Thyroid gland (tissue), 4 donors: ENCODE results near the gene POLDIP2. TPM values are rescaled to one million over a fixed set of nuclear protein-coding genes. Genes with fewer than 3 reads are reported as not detected.

Experiments used
- DNase-seq, 2 donors: peaks; one replicate each; pipeline ENCODE4 v3.0.0-alpha.2; 2019
- H3K27ac ChIP-seq, 3 donors: fragments of 200-600 bp; sonication (generic); 1 replicate in 2 of 3; 2 replicates in 1 of 3; pipeline ENCODE4 v1.5.1; 2016 to 2019; ENCODE audit warnings: mild to moderate bottlenecking in 1 of 3, moderate library complexity in 1 of 3
- H3K27me3 ChIP-seq: fragments of 200-600 bp; sonication (generic); one replicate; pipeline ENCODE4 v1.5.1; 2019
- H3K36me3 ChIP-seq, 2 donors: fragments of 200-600 bp; sonication (generic); one replicate each; pipeline ENCODE4 v1.5.1; 2016 to 2019
- H3K4me1 ChIP-seq, 2 donors: fragments of 200-600 bp; sonication (generic); one replicate each; pipeline ENCODE4 v1.5.1; 2017 to 2019
- H3K4me3 ChIP-seq, 3 donors: fragments of 200-600 bp; sonication (generic); replicated peaks in 1 of 3; 1 replicate in 2 of 3; 2 replicates in 1 of 3; pipeline ENCODE4 v1.5.1; 2016; ENCODE audit warnings: mild to moderate bottlenecking in 1 of 3
- H3K9me3 ChIP-seq: fragments of 200-600 bp; sonication (generic); one replicate; pipeline ENCODE4 v1.5.1; 2017
- CTCF ChIP-seq, 6 experiments: fragments of 200-600 bp in 3 of 6; fragments of 450-650 bp in 3 of 6; sonication (generic) in 3 of 6; IDR thresholded peaks; one replicate each; pipeline ENCODE4 v1.5.1; 2016 to 2019; ENCODE audit warnings: antibody characterized with exemption in 6 of 6, mild to moderate bottlenecking in 2 of 6, inconsistent platforms in 1 of 6, moderate library complexity in 1 of 6
- POLR2A ChIP-seq, 2 donors: fragments of 450-650 bp; IDR thresholded peaks; one replicate each; pipeline ENCODE4 v1.6.1; 2017; ENCODE audit warnings: antibody characterized with exemption in 2 of 2, mild to moderate bottlenecking in 2 of 2, moderate library complexity in 1 of 2
- WGBS, 2 donors: methylation state at CpG; one replicate each; pipeline ENCODE4 v1.1.5; 2017; 5-methylcytosine and 5-hydroxymethylcytosine counted together
- intact Hi-C: fragments of 100-400 bp; cut with DNase I; formaldehyde crosslinking; loops from one replicate; pipeline ENCODE4 v1.15.1; 2023
- total RNA-seq, 4 donors: library from RNA; depleted of rRNA; stranded (reverse); fragments of >200 nt; gene quantifications; one replicate each; pipeline ENCODE4 v1.2.3, GENCODE V29; 2016

The POLDIP2 gene
- total RNA-seq, 4 donors from 2014 or later: 55.4 to 102 (median 91.7) TPM

- Histone ChIP-seq H3K27ac (peak overlapping the region in 1 of 3 donors; percentile 45), H3K36me3 (peaks cover 0 to 8% of the 10 kb centered on the region in 2 donors)
These were observed 41.1 kb upstream of the POLDIP2 start for GRCh38 chr17:28398280-28398981.

GRCh38 chr17:28397687-28398279 lies 40.5 kb upstream of the POLDIP2 start:
- no peak overlapping the region for H3K4me3 ChIP-seq
- peaks cover 3 to 13% of the 10 kb centered on the region in 2 donors for H3K4me1 ChIP-seq
- peaks cover 0 to 9% of the 10 kb centered on the region in 2 donors for H3K36me3 ChIP-seq
- 71 to 74% methylated on average over 6 to 7 of the region's 7 CpGs for WGBS, 2 donors
- intact Hi-C loops: no loop called here
- TF ChIP-seq CTCF (IDR thresholded peaks at IDR 0.05): no peak
- TF ChIP-seq POLR2A (IDR thresholded peaks at IDR 0.05): no peak
- no peaks in the 10 kb centered on the region for H3K27me3 ChIP-seq
- H3K27ac ChIP-seq: peak overlapping the region in 1 of 3 donors; percentile 45
- DNase-seq: no peak
- H3K9me3 ChIP-seq: no peaks in the 10 kb centered on the region

More at GRCh38 chr17:28398280-28398981, 41.1 kb upstream of the POLDIP2 start:
- Histone ChIP-seq H3K4me3 (no peak overlapping the region), H3K9me3 (no peaks in the 10 kb centered on the region), H3K27me3 (no peaks in the 10 kb centered on the region), H3K4me1 (peaks cover 3 to 13% of the 10 kb centered on the region in 2 donors)
- TF ChIP-seq CTCF (IDR thresholded peaks at IDR 0.05): no peak
- no peak for TF ChIP-seq POLR2A (IDR thresholded peaks at IDR 0.05)
- peak; percentile 15 to 27 for DNase-seq
- intact Hi-C loops: no loop called here
- 64 to 75% methylated on average over 5 to 6 of the region's 6 CpGs for WGBS, 2 donors

- WGBS, 2 donors: 93 to 100% methylated on average over 3 of the region's 3 CpGs
- H3K9me3 ChIP-seq: no peaks in the 10 kb centered on the region
- H3K27me3 ChIP-seq: no peaks in the 10 kb centered on the region
- H3K36me3 ChIP-seq: peaks cover 0 to 11% of the 10 kb centered on the region in 2 donors
- no peak overlapping the region for H3K27ac ChIP-seq
- peaks cover 3 to 13% of the 10 kb centered on the region in 2 donors for H3K4me1 ChIP-seq
- intact Hi-C loops: no loop called here
- DNase-seq: no peak
- H3K4me3 ChIP-seq: no peak overlapping the region
- TF ChIP-seq CTCF (IDR thresholded peaks at IDR 0.05): no peak
- no peak for TF ChIP-seq POLR2A (IDR thresholded peaks at IDR 0.05)
These were observed 39.9 kb upstream of the POLDIP2 start for GRCh38 chr17:28397275-28397674.

GRCh38 chr17:28396635-28397239 lies 39.4 kb upstream of the POLDIP2 start:
- H3K27ac ChIP-seq: no peak overlapping the region
- WGBS, 2 donors: 83 to 100% methylated on average over 3 to 5 of the region's 6 CpGs
- H3K27me3 ChIP-seq: no peaks in the 10 kb centered on the region
- intact Hi-C loops: no loop called here
- no peak for DNase-seq
- H3K36me3 ChIP-seq: peaks cover 0 to 7% of the 10 kb centered on the region in 2 donors
- no peak for TF ChIP-seq CTCF (IDR thresholded peaks at IDR 0.05)
- no peak for TF ChIP-seq POLR2A (IDR thresholded peaks at IDR 0.05)
- H3K4me1 ChIP-seq: peaks cover 3 to 13% of the 10 kb centered on the region in 2 donors
- no peaks in the 10 kb centered on the region for H3K9me3 ChIP-seq
- no peak overlapping the region for H3K4me3 ChIP-seq

GRCh38 chr17:28395968-28396367 lies 38.6 kb upstream of the POLDIP2 start:
- TF ChIP-seq POLR2A (IDR thresholded peaks at IDR 0.05) (no peak), CTCF (IDR thresholded peaks at IDR 0.05) (no peak)
- Histone ChIP-seq H3K4me1 (peaks cover 3 to 13% of the 10 kb centered on the region in 2 donors), H3K36me3 (peaks cover 4 to 5% of the 10 kb centered on the region in 2 donors), H3K27ac (no peak overlapping the region), H3K4me3 (no peak overlapping the region), H3K9me3 (no peaks in the 10 kb centered on the region), H3K27me3 (no peaks in the 10 kb centered on the region)
- no peak for DNase-seq
- WGBS, 2 donors: 82 to 86% methylated on average over 2 to 5 of the region's 6 CpGs
- intact Hi-C loops: no loop called here
